Nephron (organoid): Measurements from ENCODE around the gene CCDC174.
A peak's percentile ranks its signal among the peaks of the same experiment; 100 is the strongest.

ENCODE experiments used
- H3K27ac Mint-ChIP-seq, 3 experiments: 2 replicates each; pipeline ENCODE4 v1.8.0; 2020; ENCODE audit warnings: mixed read lengths in 3 of 3, mild to moderate bottlenecking in 2 of 3, moderate library complexity in 1 of 3
- H3K27me3 Mint-ChIP-seq: 2 replicates; pipeline ENCODE4 v1.8.0; 2021; ENCODE audit warnings: low read depth, mild to moderate bottlenecking, moderate library complexity, mixed read lengths
- H3K36me3 Mint-ChIP-seq: 2 replicates; pipeline ENCODE4 v1.8.0; 2020; ENCODE audit warnings: low read depth, mixed read lengths
- H3K4me1 Mint-ChIP-seq: 2 replicates; pipeline ENCODE4 v1.8.0; 2020; ENCODE audit warnings: mixed read lengths
- H3K4me3 Mint-ChIP-seq, 3 experiments: 2 replicates each; pipeline ENCODE4 v1.8.0; 2020; ENCODE audit warnings: mild to moderate bottlenecking in 3 of 3, mixed read lengths in 3 of 3, moderate library complexity in 2 of 3
- H3K9me3 Mint-ChIP-seq: 2 replicates; pipeline ENCODE4 v1.8.0; 2020; ENCODE audit warnings: mixed read lengths
- TF ChIP-seq, protein P1 (sequence below), 3 experiments: fragments of 200-600 bp; sonication (generic); IDR thresholded peaks; one replicate each; pipeline ENCODE4 v1.5.0; 2021; ENCODE audit warnings: antibody characterized with exemption in 3 of 3; ENCODE audit not compliant: unreplicated experiment in 3 of 3

The CCDC174 gene

DNA sequence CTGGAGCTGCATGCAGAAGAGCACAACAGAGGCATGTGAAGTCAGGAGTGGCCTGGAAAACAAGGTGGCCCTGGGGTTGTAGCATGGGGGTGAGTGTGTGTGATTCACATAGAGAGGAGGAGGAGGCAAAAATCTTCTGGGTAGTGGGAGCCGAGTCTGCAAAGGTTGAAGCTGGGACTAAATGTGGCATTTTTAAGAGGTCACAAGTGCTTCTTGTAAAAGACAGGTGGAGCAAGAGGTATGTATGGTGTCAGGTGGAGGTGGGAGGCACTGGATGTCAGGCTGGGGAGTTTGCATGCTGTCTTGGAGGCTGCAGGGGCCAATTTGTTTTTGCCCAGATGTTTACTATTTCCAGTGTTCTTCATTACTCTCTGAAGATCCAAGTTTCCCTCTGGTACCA lies 65.7 kb downstream of the CCDC174 start:
- Mint-ChIP-seq H3K9me3 (peaks cover 8% of the 10 kb centered on the region), H3K27me3 (peaks cover 4% of the 10 kb centered on the region), H3K4me1 (peaks cover 7% of the 10 kb centered on the region), H3K36me3 (no peaks in the 10 kb centered on the region), H3K4me3 (no peak overlapping the region), H3K27ac (no peak overlapping the region)
- TF ChIP-seq, protein P1, sequence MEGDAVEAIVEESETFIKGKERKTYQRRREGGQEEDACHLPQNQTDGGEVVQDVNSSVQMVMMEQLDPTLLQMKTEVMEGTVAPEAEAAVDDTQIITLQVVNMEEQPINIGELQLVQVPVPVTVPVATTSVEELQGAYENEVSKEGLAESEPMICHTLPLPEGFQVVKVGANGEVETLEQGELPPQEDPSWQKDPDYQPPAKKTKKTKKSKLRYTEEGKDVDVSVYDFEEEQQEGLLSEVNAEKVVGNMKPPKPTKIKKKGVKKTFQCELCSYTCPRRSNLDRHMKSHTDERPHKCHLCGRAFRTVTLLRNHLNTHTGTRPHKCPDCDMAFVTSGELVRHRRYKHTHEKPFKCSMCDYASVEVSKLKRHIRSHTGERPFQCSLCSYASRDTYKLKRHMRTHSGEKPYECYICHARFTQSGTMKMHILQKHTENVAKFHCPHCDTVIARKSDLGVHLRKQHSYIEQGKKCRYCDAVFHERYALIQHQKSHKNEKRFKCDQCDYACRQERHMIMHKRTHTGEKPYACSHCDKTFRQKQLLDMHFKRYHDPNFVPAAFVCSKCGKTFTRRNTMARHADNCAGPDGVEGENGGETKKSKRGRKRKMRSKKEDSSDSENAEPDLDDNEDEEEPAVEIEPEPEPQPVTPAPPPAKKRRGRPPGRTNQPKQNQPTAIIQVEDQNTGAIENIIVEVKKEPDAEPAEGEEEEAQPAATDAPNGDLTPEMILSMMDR (IDR thresholded peaks at IDR 0.05; ENCODE audit: unreplicated experiment in 3 of 3) = no peak

DNA sequence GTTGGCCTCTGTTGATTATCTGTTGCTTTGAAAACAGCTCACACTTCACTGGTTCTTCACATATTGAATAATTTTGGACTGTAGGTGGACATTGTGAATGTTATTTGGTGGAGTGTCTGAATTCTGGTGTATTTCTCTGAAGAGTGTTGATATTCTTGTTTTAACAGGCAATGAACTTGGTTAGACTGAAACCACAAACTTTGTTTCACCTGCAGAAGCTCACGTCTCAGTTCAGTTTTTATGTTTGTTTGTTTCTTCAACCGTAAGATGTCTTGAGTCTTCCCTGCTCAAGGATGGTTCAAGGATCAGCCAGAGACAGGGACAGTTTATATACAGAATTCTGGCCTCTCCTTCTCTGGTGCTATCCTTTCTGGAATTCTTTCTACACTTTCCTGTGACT lies 67.0 kb downstream of the CCDC174 start:
- Mint-ChIP-seq H3K27ac (peak overlapping the region; percentile 6 to 77 (median 66)), H3K4me3 (no peak overlapping the region), H3K27me3 (peaks cover 4% of the 10 kb centered on the region), H3K36me3 (no peaks in the 10 kb centered on the region), H3K9me3 (peaks cover 3% of the 10 kb centered on the region), H3K4me1 (peaks cover 7% of the 10 kb centered on the region)
- TF ChIP-seq, protein P1 (IDR thresholded peaks at IDR 0.05; ENCODE audit: unreplicated experiment in 3 of 3) = no peak

DNA sequence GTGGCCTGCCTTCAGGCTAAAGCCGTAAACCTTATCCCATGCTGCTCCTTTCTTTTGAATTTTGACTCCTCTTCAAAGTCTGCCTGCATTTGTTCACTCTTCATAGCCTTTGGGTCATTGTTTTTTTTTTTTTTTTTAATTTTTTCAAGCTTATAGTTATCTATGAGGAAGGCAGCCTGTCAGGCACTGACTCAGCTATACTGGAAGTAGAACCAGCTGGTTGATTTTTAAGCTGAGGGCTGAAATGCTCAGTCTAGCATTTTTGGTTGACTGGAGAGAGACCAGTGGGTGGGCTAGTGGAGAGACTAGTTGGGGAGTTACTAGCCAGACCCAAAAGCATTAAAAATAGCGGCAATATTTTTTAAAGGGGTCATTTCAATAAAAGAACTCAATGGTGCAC lies 67.4 kb downstream of the CCDC174 start:
- peaks cover 4% of the 10 kb centered on the region for H3K27me3 Mint-ChIP-seq
- TF ChIP-seq, protein P1 (IDR thresholded peaks at IDR 0.05; ENCODE audit: unreplicated experiment in 3 of 3) = no peak
- H3K4me1 Mint-ChIP-seq = peaks cover 7% of the 10 kb centered on the region
- H3K4me3 Mint-ChIP-seq = no peak overlapping the region
- peak overlapping the region; percentile 6 to 77 (median 66) for H3K27ac Mint-ChIP-seq
- no peaks in the 10 kb centered on the region for H3K36me3 Mint-ChIP-seq
- H3K9me3 Mint-ChIP-seq = peaks cover 3% of the 10 kb centered on the region

DNA sequence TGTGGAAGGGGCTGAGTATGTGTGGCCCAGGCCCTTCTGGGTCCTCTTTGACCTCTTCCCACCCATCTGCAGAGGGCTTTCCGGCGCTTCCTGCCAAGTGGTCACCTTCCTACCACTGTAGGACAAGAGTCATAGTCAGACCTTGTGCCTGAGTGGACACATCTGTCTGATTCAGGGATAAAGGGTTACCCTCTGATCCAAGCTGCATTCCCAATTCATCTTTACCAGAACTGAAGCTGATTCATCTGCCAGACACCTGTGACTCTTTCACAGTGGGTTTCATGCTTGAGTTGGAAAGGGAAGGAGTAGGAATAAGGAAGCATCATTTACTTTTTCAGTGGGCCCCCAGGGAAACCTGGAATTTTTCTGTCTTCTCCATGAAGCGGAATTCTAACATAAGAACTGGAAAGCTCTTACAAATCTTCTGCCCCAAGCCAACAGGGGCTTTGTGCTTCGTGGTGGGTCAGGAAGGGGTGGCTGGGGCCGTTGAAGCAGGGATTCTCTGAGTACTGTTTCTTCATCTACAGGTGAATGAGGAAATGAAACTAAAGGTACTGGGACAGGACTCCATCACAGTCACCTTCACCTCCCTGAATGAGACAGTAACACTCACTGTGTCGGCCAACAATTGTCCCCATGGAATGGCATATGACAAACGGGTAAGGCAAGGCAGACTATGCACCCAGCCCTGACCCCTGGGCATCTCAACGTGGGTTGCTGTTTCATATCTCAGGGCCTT lies 69.7 kb downstream of the CCDC174 start:
- TF ChIP-seq, protein P1 (IDR thresholded peaks at IDR 0.05; ENCODE audit: unreplicated experiment in 3 of 3) = no peak
- Mint-ChIP-seq H3K9me3 (peaks cover 3% of the 10 kb centered on the region), H3K27me3 (no peaks in the 10 kb centered on the region), H3K4me3 (no peak overlapping the region), H3K36me3 (no peaks in the 10 kb centered on the region), H3K4me1 (peaks cover 29% of the 10 kb centered on the region), H3K27ac (no peak overlapping the region)
